DND-41 (cell line): Measurements from ENCODE around the gene S100A7.
"Not testable (repeated sequence)": the region's sequence is repeated elsewhere in the genome, so short reads cannot be mapped to it uniquely, and the experiment has no call there.

ENCODE experiments used
- ATAC-seq: fragments of 200-7000 bp; cut with Tn5 transposase; 3 replicates; pipeline ENCODE4 v1.9.1; 2021; ENCODE audit warnings: low read depth; ENCODE audit not compliant: insufficient read depth
- DNase-seq: peaks from one replicate; pipeline ENCODE4 v3.0.0-alpha.2; 2020
- H2AFZ ChIP-seq: 2 replicates; pipeline ENCODE4 v1.6.0; 2012; ENCODE audit warnings: low read depth, low read length
- H3K27ac ChIP-seq: 2 replicates; pipeline ENCODE4 v1.5.1; 2012; ENCODE audit warnings: low read length, inconsistent platforms
- H3K27me3 ChIP-seq: fragments of 200-600 bp; sonication (generic); 2 replicates; pipeline ENCODE4 v1.6.0; 2012; ENCODE audit warnings: low read length, mild to moderate bottlenecking, inconsistent platforms; ENCODE audit not compliant: insufficient read depth, poor library complexity
- H3K36me3 ChIP-seq: 2 replicates; pipeline ENCODE4 v1.5.1; 2012; ENCODE audit warnings: low read length, inconsistent platforms; ENCODE audit not compliant: insufficient read depth
- H3K4me1 ChIP-seq: 2 replicates; pipeline ENCODE4 v1.5.1; 2012; ENCODE audit warnings: mild to moderate bottlenecking, low read length; ENCODE audit not compliant: insufficient read depth
- H3K4me2 ChIP-seq: 2 replicates; pipeline ENCODE4 v1.6.0; 2012; ENCODE audit warnings: mild to moderate bottlenecking, moderate library complexity, low read length, inconsistent platforms; ENCODE audit not compliant: insufficient read depth
- H3K4me3 ChIP-seq, 2 experiments: fragments of 200-600 bp in 1 of 2; shearing (Covaris generic) in 1 of 2; 2 replicates each; pipeline ENCODE4 v1.5.1; 2012 to 2016; ENCODE audit warnings: inconsistent platforms in 2 of 2, low read length in 2 of 2, mild to moderate bottlenecking in 2 of 2, low read depth in 1 of 2, moderate library complexity in 1 of 2
- H3K79me2 ChIP-seq: 2 replicates; pipeline ENCODE4 v1.6.0; 2012; ENCODE audit warnings: low read length, inconsistent platforms; ENCODE audit not compliant: insufficient read depth
- H3K9ac ChIP-seq: 2 replicates; pipeline ENCODE4 v1.6.0; 2012; ENCODE audit warnings: low read depth, mild to moderate bottlenecking, inconsistent platforms, low read length, moderate library complexity
- H3K9me3 ChIP-seq: 2 replicates; pipeline ENCODE4 v1.5.1; 2012; ENCODE audit warnings: low read length, moderate library complexity, mild to moderate bottlenecking, inconsistent platforms; ENCODE audit not compliant: insufficient read depth, severe bottlenecking
- H4K20me1 ChIP-seq: 2 replicates; pipeline ENCODE4 v1.6.0; 2012; ENCODE audit warnings: low read length; ENCODE audit not compliant: insufficient read depth
- EZH2 ChIP-seq: IDR thresholded peaks from 3 replicates; pipeline ENCODE4 v1.6.1; 2012; ENCODE audit warnings: borderline replicate concordance, low read depth, mild to moderate bottlenecking, moderate library complexity, low read length, inconsistent platforms; ENCODE audit not compliant: severe bottlenecking
- TF ChIP-seq, protein P1 (sequence below): IDR thresholded peaks from 2 replicates; pipeline ENCODE4 v1.5.1; 2012; ENCODE audit warnings: borderline replicate concordance, low read length, moderate library complexity, mild to moderate bottlenecking; ENCODE audit not compliant: poor library complexity, severe bottlenecking; ENCODE audit errors: extremely low read depth

S100A7 gene

GRCh38 chr1:153426809-153427208, 33.6 kb downstream of the S100A7 start:
- H3K9me3 ChIP-seq, result no peaks in the 10 kb centered on the region
- DNase-seq, result no peak
- no peaks in the 10 kb centered on the region for H3K4me1 ChIP-seq
- no peak overlapping the region for H3K4me2 ChIP-seq
- H3K4me3 ChIP-seq, result no peak overlapping the region
- H3K27me3 ChIP-seq, result peaks cover 2% of the 10 kb centered on the region
- no peaks in the 10 kb centered on the region for H3K36me3 ChIP-seq
- no peak for ATAC-seq
- H2AFZ ChIP-seq, result no peak overlapping the region
- TF ChIP-seq EZH2, result no peak
- H3K9ac ChIP-seq, result no peak overlapping the region
- no peak overlapping the region for H3K27ac ChIP-seq
- no peaks in the 10 kb centered on the region for H3K79me2 ChIP-seq
- peaks cover 2% of the 10 kb centered on the region; the same call in 1 of the 2 replicates for H4K20me1 ChIP-seq

GRCh38 chr1:153422450-153423068, 37.9 kb downstream of the S100A7 start:
- Histone ChIP-seq H3K27ac (no peak overlapping the region), H3K36me3 (no peaks in the 10 kb centered on the region), H3K9ac (no peak overlapping the region), H4K20me1 (no peaks in the 10 kb centered on the region; the same call in 1 of the 2 replicates), H3K79me2 (no peaks in the 10 kb centered on the region), H2AFZ (no peak overlapping the region), H3K27me3 (no peaks in the 10 kb centered on the region), H3K4me1 (no peaks in the 10 kb centered on the region), H3K4me3 (no peak overlapping the region), H3K4me2 (no peak overlapping the region), H3K9me3 (no peaks in the 10 kb centered on the region)
- TF ChIP-seq EZH2, result no peak
- TF ChIP-seq, protein P1, sequence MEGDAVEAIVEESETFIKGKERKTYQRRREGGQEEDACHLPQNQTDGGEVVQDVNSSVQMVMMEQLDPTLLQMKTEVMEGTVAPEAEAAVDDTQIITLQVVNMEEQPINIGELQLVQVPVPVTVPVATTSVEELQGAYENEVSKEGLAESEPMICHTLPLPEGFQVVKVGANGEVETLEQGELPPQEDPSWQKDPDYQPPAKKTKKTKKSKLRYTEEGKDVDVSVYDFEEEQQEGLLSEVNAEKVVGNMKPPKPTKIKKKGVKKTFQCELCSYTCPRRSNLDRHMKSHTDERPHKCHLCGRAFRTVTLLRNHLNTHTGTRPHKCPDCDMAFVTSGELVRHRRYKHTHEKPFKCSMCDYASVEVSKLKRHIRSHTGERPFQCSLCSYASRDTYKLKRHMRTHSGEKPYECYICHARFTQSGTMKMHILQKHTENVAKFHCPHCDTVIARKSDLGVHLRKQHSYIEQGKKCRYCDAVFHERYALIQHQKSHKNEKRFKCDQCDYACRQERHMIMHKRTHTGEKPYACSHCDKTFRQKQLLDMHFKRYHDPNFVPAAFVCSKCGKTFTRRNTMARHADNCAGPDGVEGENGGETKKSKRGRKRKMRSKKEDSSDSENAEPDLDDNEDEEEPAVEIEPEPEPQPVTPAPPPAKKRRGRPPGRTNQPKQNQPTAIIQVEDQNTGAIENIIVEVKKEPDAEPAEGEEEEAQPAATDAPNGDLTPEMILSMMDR, result no peak
- ATAC-seq (peak; percentile 80), DNase-seq (peak; percentile 77)

DNA sequence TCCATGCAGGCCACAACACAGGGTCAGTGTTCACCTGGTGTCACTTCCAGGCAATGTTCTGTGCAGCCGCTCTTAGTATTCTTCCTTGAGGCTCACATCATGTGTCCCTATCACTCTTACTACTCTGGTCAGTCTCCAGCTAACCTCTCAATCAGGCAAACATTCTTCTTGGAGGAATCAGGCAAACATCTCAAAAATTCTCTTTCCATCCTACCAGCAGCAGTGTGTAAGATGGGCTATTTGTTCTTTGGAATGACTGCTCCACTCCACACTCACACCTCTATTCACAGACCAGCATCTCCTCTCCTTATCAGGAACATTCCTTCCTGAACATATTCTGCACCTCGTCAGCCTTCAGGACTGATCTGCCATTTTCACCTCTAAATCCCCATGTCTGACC, 40.1 kb downstream of the S100A7 start:
- Histone ChIP-seq H3K36me3 (no peaks in the 10 kb centered on the region), H3K4me3 (no peak overlapping the region), H2AFZ (no peak overlapping the region), H3K4me2 (no peak overlapping the region), H3K9ac (no peak overlapping the region), H4K20me1 (no peaks in the 10 kb centered on the region; the same call in 1 of the 2 replicates), H3K27me3 (no peaks in the 10 kb centered on the region), H3K27ac (no peak overlapping the region), H3K79me2 (no peaks in the 10 kb centered on the region), H3K9me3 (no peaks in the 10 kb centered on the region), H3K4me1 (no peaks in the 10 kb centered on the region)
- DNase-seq (no peak), ATAC-seq (no peak)
- TF ChIP-seq, protein P1, result no peak
- TF ChIP-seq EZH2, result no peak

- not testable (repeated sequence) for ATAC-seq
Measured at GRCh38 chr1:153419436-153419793, 41.0 kb downstream of the S100A7 start.

DNA sequence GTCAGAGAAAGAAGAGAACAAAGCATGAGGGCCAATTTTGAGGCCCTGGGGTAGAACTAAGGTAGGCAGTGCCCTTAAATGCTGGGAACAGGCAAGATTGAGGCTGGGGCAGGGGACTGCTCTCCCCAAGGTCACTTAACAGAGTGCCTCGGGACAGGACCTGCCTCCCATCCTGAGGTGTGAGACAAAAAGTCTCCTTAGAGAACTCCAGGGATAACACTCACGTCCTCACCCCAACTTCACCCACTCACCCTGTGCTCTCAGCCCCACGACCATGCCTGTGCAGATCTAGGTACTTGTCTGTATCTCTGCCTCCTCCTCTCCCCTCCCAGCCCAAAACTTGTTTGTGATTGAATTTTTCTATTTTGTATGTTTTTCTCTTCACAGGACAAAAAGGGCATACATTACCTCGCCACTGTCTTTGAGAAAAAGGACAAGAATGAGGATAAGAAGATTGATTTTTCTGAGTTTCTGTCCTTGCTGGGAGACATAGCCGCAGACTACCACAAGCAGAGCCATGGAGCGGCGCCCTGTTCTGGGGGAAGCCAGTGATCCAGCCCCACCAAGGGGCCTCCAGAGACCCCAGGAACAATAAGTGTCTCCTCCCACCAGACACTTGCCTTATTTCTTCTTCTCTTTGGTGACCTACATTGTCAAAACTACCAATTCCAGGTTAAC, 41.6 kb downstream of the S100A7 start:
- ATAC-seq, DNase-seq, H3K27me3 ChIP-seq, H3K9me3 ChIP-seq, H3K4me3 ChIP-seq, H3K27ac ChIP-seq, H3K4me2 ChIP-seq, H3K9ac ChIP-seq, H3K4me1 ChIP-seq, H3K79me2 ChIP-seq, H4K20me1 ChIP-seq, H2AFZ ChIP-seq, H3K36me3 ChIP-seq: not testable (repeated sequence)

More at GRCh38 chr1:153419436-153419793, 41.0 kb downstream of the S100A7 start:
- not testable (repeated sequence) for H3K4me3 ChIP-seq, H4K20me1 ChIP-seq, H3K27ac ChIP-seq, H3K79me2 ChIP-seq, H3K36me3 ChIP-seq, H3K27me3 ChIP-seq, H3K9ac ChIP-seq, H3K9me3 ChIP-seq, DNase-seq, H3K4me1 ChIP-seq, H3K4me2 ChIP-seq, H2AFZ ChIP-seq
